Measurements from ENCODE around the gene LMO7. TPM values are rescaled to one million over a fixed set of nuclear protein-coding genes. Genes with fewer than 3 reads are reported as not detected.
A peak's percentile ranks its signal among the peaks of the same experiment; 100 is the strongest.

The LMO7 gene
- total and polyA plus RNA-seq, 2 of the 4 experiments (the other 2 are of a cell fraction) = 266 to 367 TPM

GRCh38 chr13:75770592-75771011, 134.5 kb downstream of the LMO7 start:
- in situ Hi-C loops (cut with MboI; ENCODE audit: low sequenced_read_pairs) (no loop called here), dilution Hi-C loops (cut with HindIII; ENCODE audit: low sequenced_read_pairs, unreplicated experiment) (no loop called here)

More at GRCh38 chr13:75770592-75771011, 134.5 kb downstream of the LMO7 start:
- ChIA-PET POLR2A (ENCODE audit: unreplicated experiment) (no interaction called here), CTCF (interaction anchor here (0.6 to 1.0 kb wide), 2 partner anchors 69 to 83 kb away, joined by 3 to 4 read pairs; no protein-coding TSS in a partner anchor)
- Histone ChIP-seq H3K36me3 (ENCODE audit: control insufficient read depth, insufficient read depth, low read length) (no peaks in the 10 kb centered on the region; the same call in 1 of the 2 replicates), H4K91ac (ENCODE audit: insufficient read depth, low read depth, low read length) (peak overlapping the region; percentile 71; the same call in 1 of the 2 replicates), H2BK15ac (ENCODE audit: low read depth, low read length) (0 out of 3 replicates have a peak overlapping the region, but pooled peaks have one; percentile 41), H4K20me1 (ENCODE audit: insufficient read depth, low read length) (peaks cover 56% of the 10 kb centered on the region; the same call in 1 of the 2 replicates), H3K79me1 (ENCODE audit: low read depth in 1 of 2, low read length in 2 of 2) (peaks cover 12 to 48% of the 10 kb centered on the region in 2 experiments), H3K14ac (replicated peaks; ENCODE audit: low read depth, low read length) (peak overlapping the region; percentile 40; the same call in 1 of the 2 replicates), H4K5ac (ENCODE audit: low read depth, low read length) (no peak overlapping the region; the same call in 1 of the 2 replicates), H3K4me2 (ENCODE audit: low read depth, low read length) (peak overlapping the region; percentile 69; the same call in 1 of the 2 replicates), H2AK5ac (ENCODE audit: low read depth, low read length) (no peak overlapping the region), H3K9ac (ENCODE audit: low read depth, low read length) (no peak overlapping the region; the same call in 1 of the 2 replicates), H3K23ac (ENCODE audit: low read depth, low read length) (no peak overlapping the region), H2AFZ (replicated peaks; ENCODE audit: low read length, poor library complexity) (no peak overlapping the region), H3K27me3 (ENCODE audit: control insufficient read depth, insufficient read depth, low read length) (no peaks in the 10 kb centered on the region), H3K4ac (ENCODE audit: low read depth, low read length) (no peak overlapping the region), H2BK5ac (ENCODE audit: low read depth, low read length, poor library complexity, severe bottlenecking) (peak overlapping the region; percentile 98), H2AK9ac (replicated peaks; ENCODE audit: low read depth, low read length, poor library complexity) (no peak overlapping the region), H2BK120ac (ENCODE audit: low read depth, low read length) (peak overlapping the region; percentile 48), H3K56ac (ENCODE audit: extremely low read depth, insufficient read depth, low read length) (no peak overlapping the region), H3K4me1 (ENCODE audit: control insufficient read depth, insufficient read depth, low read length) (peaks cover 18% of the 10 kb centered on the region), H2BK20ac (ENCODE audit: low read depth, low read length) (0 out of 2 replicates have a peak overlapping the region, but pooled peaks have one; percentile 10), H4K8ac (ENCODE audit: low read depth in 2 of 2, low read length in 2 of 2) (peak overlapping the region; percentile 40 to 50; a peak in 2 of 4 replicates), H3K4me3 (ENCODE audit: insufficient read depth, low read depth, low read length) (no peak overlapping the region), H3K27ac (ENCODE audit: insufficient read depth, low read length) (peak overlapping the region; percentile 99; the same call in 1 of the 2 replicates), H3K9me1 (ENCODE audit: insufficient read depth, low read length) (peaks cover 2% of the 10 kb centered on the region; the same call in 1 of the 2 replicates), H3K18ac (ENCODE audit: low read depth, low read length) (peak overlapping the region; percentile 84; the same call in 1 of the 2 replicates), H3K9me3 (ENCODE audit: control insufficient read depth, insufficient read depth, low read length) (no peaks in the 10 kb centered on the region)
- DNase-seq (peak; percentile 65), ATAC-seq (ENCODE audit: low read depth) (peak; percentile 52)
- TF ChIP-seq CEBPB (IDR thresholded peaks at IDR 0.05; ENCODE audit: low read depth, low read length) = peak; percentile 78
- no peak for TF ChIP-seq SMC3 (IDR thresholded peaks at IDR 0.05; ENCODE audit: low read depth, low read length)
- intact Hi-C loops (cut with micrococcal nuclease) = no loop called here
- no TSS peak for BruUV-seq (replicated peaks)
- WGBS, 2 experiments (ENCODE audit: extremely low coverage in 2 of 2, insufficient read length in 1 of 2) = no CpG with 5 or more reads among the region's 3 CpGs
